Measurements from ENCODE around the gene BCL2L15. TPM values are rescaled to one million over a fixed set of nuclear protein-coding genes. Genes with fewer than 3 reads are reported as not detected.

BCL2L15 gene
- total and polyA plus RNA-seq, 2 of the 8 experiments (the other 6 are each of a cell fraction or from before 2014, with no cell fraction given), result 0.32 to 0.36 TPM

DNA sequence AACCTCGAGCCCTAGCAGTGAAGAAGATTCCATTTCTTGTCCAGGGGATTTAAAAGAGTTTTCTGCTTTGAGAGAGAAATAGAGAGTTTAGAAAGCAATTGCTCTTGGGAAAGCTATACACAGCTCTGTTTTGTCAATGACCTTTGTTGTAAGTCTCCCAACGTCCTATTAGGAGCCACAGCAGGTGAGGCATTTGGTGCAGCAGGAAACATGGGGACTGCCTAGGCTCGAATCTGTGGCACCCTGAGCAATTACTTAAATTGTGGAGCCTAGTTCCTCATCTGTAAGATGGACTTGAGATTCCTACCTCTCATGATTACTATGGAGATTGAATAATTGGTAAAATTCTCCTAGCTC lies 25.9 kb upstream of the BCL2L15 start:
- no peaks in the 10 kb centered on the region for H4K20me1 ChIP-seq (replicated peaks in 1 of 2; ENCODE audit: control insufficient read depth in 1 of 2, insufficient read depth in 2 of 2, low read length in 2 of 2)
- H3K79me1 ChIP-seq (ENCODE audit: low read depth, low read length), result no peaks in the 10 kb centered on the region
- no peak overlapping the region for H2BK12ac ChIP-seq (ENCODE audit: low read depth, low read length)
- H3K36me3 ChIP-seq (ENCODE audit: control insufficient read depth in 2 of 4, insufficient read depth in 4 of 4, low read length in 3 of 4), result peaks cover 2 to 20% (median 14%) of the 10 kb centered on the region in 4 experiments; a peak in 5 of 8 replicates
- no peak overlapping the region for H4K8ac ChIP-seq (ENCODE audit: extremely low read depth, insufficient read depth, low read length)
- no peak overlapping the region for H3K4ac ChIP-seq (replicated peaks; ENCODE audit: insufficient read length, low read depth, low read length)
- H3K79me2 ChIP-seq (ENCODE audit: control insufficient read depth in 1 of 2, insufficient read depth in 2 of 2, low read length in 2 of 2), result no peaks in the 10 kb centered on the region
- H2BK5ac ChIP-seq (ENCODE audit: low read depth, low read length), result no peak overlapping the region
- H3K23me2 ChIP-seq (ENCODE audit: low read depth, low read length), result no peaks in the 10 kb centered on the region
- POLR2A ChIA-PET (ENCODE audit: partially characterized antibody), result interaction anchor here (1.1 kb wide), 1 partner anchor 13 kb away, joined by 3 read pairs; no protein-coding TSS in a partner anchor
- no peak for FAIRE-seq
- no peak overlapping the region for H3K27ac ChIP-seq (ENCODE audit: low read depth, low read length)
- DNase-seq (ENCODE audit: low read depth in 1 of 2, low spot score in 2 of 2), result no peak
- H2BK120ac ChIP-seq (replicated peaks; ENCODE audit: low read depth, low read length), result no peak overlapping the region
- H3K9ac ChIP-seq (replicated peaks in 1 of 4; ENCODE audit: extremely low read depth in 1 of 4, low read depth in 3 of 4, low read length in 3 of 4), result no peak overlapping the region; a peak in 1 of 7 replicates
- H3K14ac ChIP-seq (ENCODE audit: insufficient read length), result no peak overlapping the region
- no peak overlapping the region for H4K91ac ChIP-seq (replicated peaks; ENCODE audit: insufficient read length, low read length)
- H2BK15ac ChIP-seq (ENCODE audit: low read length), result no peak overlapping the region
- no peak overlapping the region for H2BK20ac ChIP-seq (ENCODE audit: low read length)
- CTCF ChIA-PET (ENCODE audit: partially characterized antibody), result interaction anchor here (0.6 to 0.8 kb wide), 2 partner anchors 78 to 388 kb away, joined by 3 read pairs; no protein-coding TSS in a partner anchor
- H3K4me2 ChIP-seq (ENCODE audit: insufficient read depth in 1 of 2, low read depth in 2 of 2, low read length in 2 of 2), result no peak overlapping the region
- no peak overlapping the region for H3K56ac ChIP-seq (replicated peaks; ENCODE audit: insufficient read length, low read depth, low read length)
- H4K5ac ChIP-seq (ENCODE audit: insufficient read length, low read depth, low read length), result no peak overlapping the region
- no peaks in the 10 kb centered on the region for H3K9me3 ChIP-seq (ENCODE audit: insufficient read depth in 2 of 2, low read depth in 1 of 2, low read length in 1 of 2)
- H2AFZ ChIP-seq (ENCODE audit: low read length), result no peak overlapping the region
- H2AK5ac ChIP-seq (ENCODE audit: low read depth, low read length), result no peak overlapping the region
- H3K18ac ChIP-seq (ENCODE audit: extremely low read depth, low read length), result no peak overlapping the region
- WGBS, 2 experiments (ENCODE audit: extremely low coverage in 1 of 2, insufficient coverage in 1 of 2, insufficient read length in 1 of 2, insufficient replicate concordance in 2 of 2, low coverage in 1 of 2, low lambda C conversion rate in 2 of 2, missing lambda C conversion rate in 1 of 2), result 76% methylated on average over 3 of the region's 3 CpGs; no CpG with 5 or more reads in 1 of the 2 experiments
- no peaks in the 10 kb centered on the region for H3K27me3 ChIP-seq (replicated peaks in 1 of 4; ENCODE audit: control insufficient read depth in 3 of 4, extremely low read depth in 1 of 4, insufficient read depth in 3 of 4, low read length in 3 of 4)
- no peak overlapping the region for H3K4me3 ChIP-seq (ENCODE audit: extremely low read depth in 1 of 4, insufficient read depth in 2 of 4, low read depth in 3 of 4, low read length in 4 of 4)
- H3K23ac ChIP-seq (ENCODE audit: insufficient read length), result no peak overlapping the region
- H3K4me1 ChIP-seq (replicated peaks in 1 of 4; ENCODE audit: control insufficient read depth in 3 of 4, insufficient read depth in 4 of 4, low read length in 3 of 4), result no peaks in the 10 kb centered on the region
- TF ChIP-seq MAX (IDR thresholded peaks at IDR 0.05), result no peak
- no peak for TF ChIP-seq SAP30 (IDR thresholded peaks at IDR 0.05; ENCODE audit: insufficient read depth, insufficient replicate concordance, low read length)
- no peak for TF ChIP-seq RBBP5 (IDR thresholded peaks at IDR 0.05; ENCODE audit: borderline replicate concordance, low read depth, low read length)
- no peak for TF ChIP-seq SP4 (IDR thresholded peaks at IDR 0.05; ENCODE audit: low read length)
- no peak for TF ChIP-seq SUZ12 (IDR thresholded peaks at IDR 0.05; ENCODE audit: low read length)
- no peak for TF ChIP-seq KDM1A (IDR thresholded peaks at IDR 0.05; ENCODE audit: borderline replicate concordance, low read length)
- no peak for TF ChIP-seq POU5F1 (IDR thresholded peaks at IDR 0.05; ENCODE audit: low read depth, low read length)
- no peak for TF ChIP-seq EGR1 (IDR thresholded peaks at IDR 0.05; ENCODE audit: borderline replicate concordance, low read depth, low read length)
- TF ChIP-seq SIN3A (conservative IDR thresholded peaks at IDR 0.05 in 1 of 2, IDR thresholded peaks at IDR 0.05 in 1 of 2; ENCODE audit: low read depth in 1 of 2, low read length in 2 of 2), result no peak
- no peak for TF ChIP-seq CHD1 (IDR thresholded peaks at IDR 0.05; ENCODE audit: low read depth, low read length)
- TF ChIP-seq JUN (IDR thresholded peaks at IDR 0.05; ENCODE audit: low read depth, low read length), result no peak
- no peak for TF ChIP-seq ZNF274 (IDR thresholded peaks at IDR 0.05; ENCODE audit: borderline replicate concordance, extremely low read depth, low read length)
- TF ChIP-seq FOSL1 (IDR thresholded peaks at IDR 0.05; ENCODE audit: insufficient read depth, low read depth, low read length), result no peak
